ENCODE results near the gene TUBGCP6.

The TUBGCP6 gene

DNA sequence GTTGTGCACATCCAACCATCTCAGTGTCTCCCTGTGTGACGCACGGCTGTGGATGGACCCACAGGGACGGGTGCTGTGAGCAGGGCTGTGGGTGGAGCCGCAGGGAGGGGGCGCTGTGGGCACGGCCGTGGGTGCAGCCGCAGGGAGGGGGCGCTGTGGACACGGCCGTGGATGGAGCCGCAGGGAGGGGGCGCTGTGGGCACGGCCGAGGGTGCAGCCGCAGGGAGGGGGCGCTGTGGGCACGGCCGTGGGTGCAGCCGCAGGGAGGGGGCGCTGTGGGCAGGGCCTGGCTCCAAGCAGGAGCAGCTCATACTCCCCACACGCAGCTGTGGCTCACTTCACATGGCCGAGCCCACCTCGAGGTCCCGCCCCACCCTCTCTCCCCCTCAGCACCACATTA, 31.3 kb upstream of the TUBGCP6 start:
- Histone ChIP-seq H3K9ac (ENCODE audit: low read depth, low read length, poor library complexity, severe bottlenecking) (no peak overlapping the region), H3K79me2 (ENCODE audit: insufficient read depth, low read length) (no peaks in the 10 kb centered on the region), H3K36me3 (ENCODE audit: insufficient read depth, low read length) (no peaks in the 10 kb centered on the region; the same call in 1 of the 2 replicates), H3K9me3 (ENCODE audit: insufficient read depth, low read depth, low read length) (no peaks in the 10 kb centered on the region), H3K4me1 (ENCODE audit: insufficient read depth, low read length, poor library complexity, severe bottlenecking) (peaks cover 5% of the 10 kb centered on the region), H4K20me1 (ENCODE audit: insufficient read depth, low read length, poor library complexity, severe bottlenecking) (no peaks in the 10 kb centered on the region), H3K4me2 (ENCODE audit: low read depth, low read length, poor library complexity, severe bottlenecking) (no peak overlapping the region), H3K27me3 (ENCODE audit: insufficient read depth, low read length, poor library complexity, severe bottlenecking) (no peaks in the 10 kb centered on the region), H3F3A (ENCODE audit: low read depth) (no peaks in the 10 kb centered on the region), H3K4me3 (ENCODE audit: low read length, poor library complexity, severe bottlenecking) (no peak overlapping the region), H2AFZ (ENCODE audit: low read length) (no peak overlapping the region), H3K9me2 (replicated peaks; ENCODE audit: low read depth, low read length) (no peaks in the 10 kb centered on the region)
- no peak for TF ChIP-seq EZH2phosphoT487 (IDR thresholded peaks at IDR 0.05; ENCODE audit: borderline replicate concordance)
- TF ChIP-seq, protein P1, sequence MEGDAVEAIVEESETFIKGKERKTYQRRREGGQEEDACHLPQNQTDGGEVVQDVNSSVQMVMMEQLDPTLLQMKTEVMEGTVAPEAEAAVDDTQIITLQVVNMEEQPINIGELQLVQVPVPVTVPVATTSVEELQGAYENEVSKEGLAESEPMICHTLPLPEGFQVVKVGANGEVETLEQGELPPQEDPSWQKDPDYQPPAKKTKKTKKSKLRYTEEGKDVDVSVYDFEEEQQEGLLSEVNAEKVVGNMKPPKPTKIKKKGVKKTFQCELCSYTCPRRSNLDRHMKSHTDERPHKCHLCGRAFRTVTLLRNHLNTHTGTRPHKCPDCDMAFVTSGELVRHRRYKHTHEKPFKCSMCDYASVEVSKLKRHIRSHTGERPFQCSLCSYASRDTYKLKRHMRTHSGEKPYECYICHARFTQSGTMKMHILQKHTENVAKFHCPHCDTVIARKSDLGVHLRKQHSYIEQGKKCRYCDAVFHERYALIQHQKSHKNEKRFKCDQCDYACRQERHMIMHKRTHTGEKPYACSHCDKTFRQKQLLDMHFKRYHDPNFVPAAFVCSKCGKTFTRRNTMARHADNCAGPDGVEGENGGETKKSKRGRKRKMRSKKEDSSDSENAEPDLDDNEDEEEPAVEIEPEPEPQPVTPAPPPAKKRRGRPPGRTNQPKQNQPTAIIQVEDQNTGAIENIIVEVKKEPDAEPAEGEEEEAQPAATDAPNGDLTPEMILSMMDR (conservative IDR thresholded peaks at IDR 0.05; ENCODE audit: low read length) = peak; percentile 61

DNA sequence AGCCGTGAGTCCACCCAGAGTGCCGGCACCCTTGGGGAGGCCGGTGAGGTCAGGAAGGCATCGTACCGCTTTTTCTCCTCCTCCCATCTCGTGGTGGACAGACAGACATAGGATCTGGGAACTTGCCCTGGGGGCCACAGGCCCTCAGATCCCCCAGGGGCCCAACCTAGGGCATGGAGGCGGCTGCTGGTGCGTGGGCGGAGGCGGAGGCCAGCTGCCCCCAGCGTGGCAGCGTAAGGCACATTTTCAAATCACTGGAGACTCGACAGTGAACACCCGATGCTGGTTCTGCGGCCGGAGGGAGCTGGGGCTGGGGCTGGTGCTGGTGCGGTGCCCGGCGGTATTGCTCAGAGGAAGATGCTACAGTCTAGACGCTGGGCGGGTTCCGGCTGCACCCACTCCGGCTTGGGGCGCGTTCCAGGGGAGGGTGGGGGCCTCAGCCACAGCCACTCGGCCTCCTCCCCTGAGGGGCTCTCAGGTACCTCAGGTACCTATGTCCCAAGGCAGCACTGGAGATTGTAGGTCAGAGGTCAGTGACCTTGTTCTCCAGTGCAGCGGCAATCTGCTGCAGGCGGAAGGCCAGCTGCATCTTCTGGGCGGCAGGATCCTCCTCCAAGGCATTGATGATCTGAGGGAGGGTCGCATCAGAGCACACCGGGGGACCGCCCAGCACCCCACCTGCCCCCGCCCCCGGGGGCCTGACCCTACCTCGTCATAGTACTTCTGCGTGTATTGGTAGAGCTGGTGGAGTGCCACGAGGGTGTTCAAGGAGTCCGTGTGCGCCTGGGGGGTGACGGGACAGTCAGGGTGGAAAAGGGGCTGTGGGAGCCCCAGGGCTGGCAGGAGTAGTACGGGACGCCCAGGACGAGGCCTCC, 30.6 kb upstream of the TUBGCP6 start:
- H3K9ac ChIP-seq (ENCODE audit: low read depth, low read length, poor library complexity, severe bottlenecking) = no peak overlapping the region
- no peaks in the 10 kb centered on the region for H3K9me2 ChIP-seq (replicated peaks; ENCODE audit: low read depth, low read length)
- no peaks in the 10 kb centered on the region; the same call in 1 of the 2 replicates for H3K36me3 ChIP-seq (ENCODE audit: insufficient read depth, low read length)
- H4K20me1 ChIP-seq (ENCODE audit: insufficient read depth, low read length, poor library complexity, severe bottlenecking) = no peaks in the 10 kb centered on the region
- H3K4me1 ChIP-seq (ENCODE audit: insufficient read depth, low read length, poor library complexity, severe bottlenecking) = peaks cover 8% of the 10 kb centered on the region
- no peak overlapping the region for H3K4me3 ChIP-seq (ENCODE audit: low read length, poor library complexity, severe bottlenecking)
- H3K79me2 ChIP-seq (ENCODE audit: insufficient read depth, low read length) = no peaks in the 10 kb centered on the region
- no peaks in the 10 kb centered on the region for H3K27me3 ChIP-seq (ENCODE audit: insufficient read depth, low read length, poor library complexity, severe bottlenecking)
- H3F3A ChIP-seq (ENCODE audit: low read depth) = no peaks in the 10 kb centered on the region
- H3K4me2 ChIP-seq (ENCODE audit: low read depth, low read length, poor library complexity, severe bottlenecking) = no peak overlapping the region
- H2AFZ ChIP-seq (ENCODE audit: low read length) = no peak overlapping the region
- TF ChIP-seq, protein P1 (conservative IDR thresholded peaks at IDR 0.05; ENCODE audit: low read length) = no peak
- no peak for TF ChIP-seq EZH2phosphoT487 (IDR thresholded peaks at IDR 0.05; ENCODE audit: borderline replicate concordance)
- H3K9me3 ChIP-seq (ENCODE audit: insufficient read depth, low read depth, low read length) = no peaks in the 10 kb centered on the region

- no peak overlapping the region for H3K4me3 ChIP-seq (ENCODE audit: low read length, poor library complexity, severe bottlenecking)
- no peaks in the 10 kb centered on the region for H3K27me3 ChIP-seq (ENCODE audit: insufficient read depth, low read length, poor library complexity, severe bottlenecking)
- no peak overlapping the region for H2AFZ ChIP-seq (ENCODE audit: low read length)
- H3K9me3 ChIP-seq (ENCODE audit: insufficient read depth, low read depth, low read length) = no peaks in the 10 kb centered on the region
- peaks cover 8% of the 10 kb centered on the region for H3K4me1 ChIP-seq (ENCODE audit: insufficient read depth, low read length, poor library complexity, severe bottlenecking)
- no peak overlapping the region for H3K4me2 ChIP-seq (ENCODE audit: low read depth, low read length, poor library complexity, severe bottlenecking)
- H3K9me2 ChIP-seq (replicated peaks; ENCODE audit: low read depth, low read length) = no peaks in the 10 kb centered on the region
- H4K20me1 ChIP-seq (ENCODE audit: insufficient read depth, low read length, poor library complexity, severe bottlenecking) = no peaks in the 10 kb centered on the region
- no peaks in the 10 kb centered on the region for H3K79me2 ChIP-seq (ENCODE audit: insufficient read depth, low read length)
- H3F3A ChIP-seq (ENCODE audit: low read depth) = no peaks in the 10 kb centered on the region
- TF ChIP-seq EZH2phosphoT487 (IDR thresholded peaks at IDR 0.05; ENCODE audit: borderline replicate concordance) = no peak
- TF ChIP-seq, protein P1 (conservative IDR thresholded peaks at IDR 0.05; ENCODE audit: low read length) = no peak
- H3K9ac ChIP-seq (ENCODE audit: low read depth, low read length, poor library complexity, severe bottlenecking) = no peak overlapping the region
- no peaks in the 10 kb centered on the region; the same call in 1 of the 2 replicates for H3K36me3 ChIP-seq (ENCODE audit: insufficient read depth, low read length)
Measured at GRCh38 chr22:50274771-50275170, 29.9 kb upstream of the TUBGCP6 start.
